ENCODE measurements around the gene SCN2B.
"Not testable (repeated sequence)": the region's sequence is repeated elsewhere in the genome, so short reads cannot be mapped to it uniquely, and the experiment has no call there.

Gene SCN2B

DNA sequence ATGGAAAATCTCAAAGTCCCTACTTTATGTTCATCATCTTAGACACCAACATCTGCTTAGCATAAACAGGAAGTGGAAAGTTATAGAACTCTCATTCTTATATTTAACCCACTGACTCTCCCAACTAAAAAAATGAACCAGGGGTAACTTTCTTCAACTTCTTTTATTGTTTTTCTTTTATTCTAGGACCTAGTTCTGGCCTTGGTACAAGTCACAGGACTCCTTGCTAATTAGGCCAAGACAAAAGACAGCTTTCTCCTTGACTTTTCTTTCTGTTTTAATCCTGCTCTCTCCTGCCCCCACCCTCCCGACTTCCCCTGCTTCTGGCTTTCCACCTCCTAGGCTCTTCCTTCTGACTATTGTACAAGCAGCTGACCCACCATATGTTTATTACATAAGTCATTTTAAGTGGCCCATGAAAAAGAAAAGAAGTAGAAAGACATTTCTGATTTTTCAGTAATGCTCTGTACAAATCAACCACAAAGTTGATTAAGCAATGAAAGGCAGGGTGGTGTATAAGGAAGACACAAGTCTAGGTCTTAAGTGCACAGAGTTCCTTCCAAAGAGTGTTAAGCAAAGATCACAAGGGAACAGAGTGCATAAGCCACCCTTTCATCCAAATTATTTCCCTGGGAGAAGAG, 30.1 kb upstream of the SCN2B start:
- DNase-seq (ENCODE audit: low spot score): no peak

DNA sequence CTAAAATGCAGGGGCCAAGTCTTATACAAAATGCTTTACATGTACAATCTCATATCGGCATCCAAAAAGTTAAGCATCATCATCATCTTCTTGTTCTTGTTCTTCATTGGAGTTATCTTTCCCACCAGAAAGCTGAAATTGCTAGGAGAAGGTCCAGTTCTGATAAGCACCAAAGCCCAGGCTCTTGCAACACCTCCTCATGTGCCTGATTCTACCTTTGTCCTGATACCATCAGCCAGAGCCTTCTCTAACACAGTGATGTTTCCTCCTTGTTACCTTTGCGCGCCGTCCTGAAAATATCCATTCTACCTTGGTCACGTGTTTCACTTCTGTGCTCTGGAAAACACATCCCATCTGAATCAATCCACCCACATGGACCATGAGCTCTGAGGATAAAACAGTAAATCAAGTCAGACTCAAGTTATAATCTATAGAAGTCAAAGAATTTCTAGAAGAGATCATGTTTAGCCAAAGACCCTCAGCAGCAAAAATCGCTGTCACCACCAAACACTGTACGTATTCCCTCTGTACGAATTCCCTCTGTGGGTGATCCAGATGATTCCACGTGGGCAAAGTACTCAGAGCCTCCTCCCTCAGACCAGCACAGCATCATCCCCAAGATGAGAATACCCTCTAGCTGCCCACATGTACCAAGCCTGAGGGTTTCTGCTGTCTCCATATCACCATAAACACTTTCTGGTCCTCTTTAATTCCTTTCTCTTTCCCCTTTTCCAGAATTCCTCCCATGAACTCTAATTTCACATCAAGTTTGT, 29.4 kb upstream of the SCN2B start:
- no peak for DNase-seq (ENCODE audit: low spot score)

DNA sequence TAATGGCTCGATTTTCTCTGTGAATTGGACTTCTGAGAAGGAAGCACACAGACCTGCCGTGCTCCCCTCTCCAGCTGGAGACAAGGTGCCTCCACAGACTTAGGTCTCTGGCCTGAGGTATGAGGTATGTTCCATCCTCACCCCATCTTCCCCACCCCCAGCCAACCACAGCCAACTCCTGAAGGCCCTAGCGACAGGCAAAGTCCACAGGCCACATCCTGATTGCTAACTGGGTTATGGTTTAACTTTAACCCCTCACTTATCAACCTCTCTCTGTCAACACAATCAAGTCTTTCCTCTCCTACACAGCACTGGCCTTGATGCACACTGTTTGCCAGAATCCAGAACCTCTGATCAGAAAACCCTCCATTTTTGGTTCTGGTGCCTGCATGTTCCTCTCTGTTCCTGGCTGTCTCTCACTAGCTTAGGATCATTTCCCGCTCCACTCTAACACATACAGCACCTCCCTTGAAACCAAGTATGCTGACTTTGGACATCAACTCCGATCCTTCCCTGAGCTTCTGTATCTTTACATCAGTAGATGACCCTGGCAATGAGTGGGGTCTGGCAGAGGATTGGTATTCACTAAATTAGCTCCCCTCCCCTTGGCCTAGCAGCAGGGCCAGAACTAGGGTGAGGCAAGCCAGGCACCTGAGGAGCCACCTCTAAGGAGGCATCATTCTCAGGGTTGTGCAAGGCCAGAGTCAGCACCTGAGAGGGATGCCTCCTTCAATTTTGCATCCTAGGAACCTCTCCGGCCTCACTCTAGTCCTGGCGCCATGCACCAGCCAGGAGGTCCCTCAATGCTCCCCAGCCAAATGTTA, 26.4 kb upstream of the SCN2B start:
- no peak for DNase-seq (ENCODE audit: low spot score)

DNA sequence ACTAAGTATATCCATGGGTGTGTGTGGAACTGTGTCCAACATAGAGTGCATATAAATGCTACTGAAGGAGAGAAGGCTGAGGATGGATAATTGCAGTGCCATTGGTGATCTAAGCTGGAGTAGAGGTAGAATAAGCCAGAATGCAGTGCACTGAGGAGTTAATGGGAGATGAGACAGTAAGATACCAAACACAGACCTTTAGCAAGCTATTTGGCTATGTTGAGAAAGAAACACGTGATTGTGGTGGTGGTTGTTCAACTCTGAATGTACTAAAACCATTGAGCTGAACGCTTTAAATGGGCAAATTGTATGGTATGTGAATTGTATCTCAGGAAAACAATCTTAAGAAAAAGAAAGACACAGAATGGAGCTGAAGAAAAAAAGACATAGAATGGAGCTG, 25.5 kb upstream of the SCN2B start:
- DNase-seq (ENCODE audit: low spot score): no peak

DNA sequence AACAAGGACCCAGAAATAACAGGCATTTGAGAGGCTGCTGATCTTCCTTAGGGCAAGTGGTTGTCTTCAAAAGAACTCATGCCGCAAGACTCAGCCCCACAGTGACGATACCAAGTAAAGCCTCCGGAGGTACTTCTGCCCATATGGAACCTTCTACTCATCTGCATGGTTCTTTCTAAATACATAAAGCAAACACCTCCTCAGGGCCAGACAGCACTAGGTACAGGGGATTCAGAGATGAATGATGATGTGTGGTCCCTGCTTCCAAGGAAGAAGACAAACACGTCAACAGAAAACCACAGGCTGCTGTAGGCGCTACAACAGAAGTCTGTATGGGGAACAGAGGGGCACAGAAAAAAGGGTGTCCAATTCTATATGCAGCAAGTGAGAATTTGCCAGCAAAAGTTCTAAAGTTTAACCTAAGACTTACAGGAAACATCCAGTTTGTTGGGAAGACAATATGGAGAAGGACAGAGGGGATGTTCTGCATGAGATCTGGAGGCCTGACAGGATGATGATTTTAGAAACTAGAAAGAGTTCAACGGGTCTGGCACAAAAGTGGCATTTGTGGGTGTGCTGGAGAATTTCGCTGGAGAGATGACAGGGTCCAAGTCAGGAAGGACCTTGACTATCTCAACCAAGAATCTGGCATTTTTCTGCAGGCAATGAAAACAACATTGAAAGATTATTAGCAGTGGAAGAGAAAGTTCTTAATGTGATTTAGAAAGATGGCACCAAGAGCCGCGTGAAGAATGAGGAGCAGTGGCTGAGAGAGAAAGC, 24.7 kb upstream of the SCN2B start:
- no peak for DNase-seq (ENCODE audit: low spot score)

DNA sequence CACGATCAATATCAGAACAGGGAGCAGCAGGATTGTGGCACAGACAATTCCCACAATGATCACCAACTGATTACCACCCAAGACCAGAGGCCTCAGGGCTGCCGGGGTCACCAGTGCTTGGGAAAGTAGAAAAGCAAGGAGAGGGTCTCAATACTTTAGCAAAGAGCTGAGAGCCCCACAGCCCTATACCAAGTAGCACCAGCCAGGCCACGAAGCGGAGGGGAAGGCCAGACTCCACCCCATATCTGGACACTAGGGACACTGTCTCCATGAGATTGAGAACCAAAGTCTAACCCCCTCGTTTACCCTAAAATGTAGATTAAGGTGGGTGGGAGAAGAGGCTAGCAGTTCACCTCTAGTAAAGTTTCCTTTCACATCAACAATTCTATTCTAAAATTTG, 24.1 kb upstream of the SCN2B start:
- DNase-seq (ENCODE audit: low spot score): no peak

DNA sequence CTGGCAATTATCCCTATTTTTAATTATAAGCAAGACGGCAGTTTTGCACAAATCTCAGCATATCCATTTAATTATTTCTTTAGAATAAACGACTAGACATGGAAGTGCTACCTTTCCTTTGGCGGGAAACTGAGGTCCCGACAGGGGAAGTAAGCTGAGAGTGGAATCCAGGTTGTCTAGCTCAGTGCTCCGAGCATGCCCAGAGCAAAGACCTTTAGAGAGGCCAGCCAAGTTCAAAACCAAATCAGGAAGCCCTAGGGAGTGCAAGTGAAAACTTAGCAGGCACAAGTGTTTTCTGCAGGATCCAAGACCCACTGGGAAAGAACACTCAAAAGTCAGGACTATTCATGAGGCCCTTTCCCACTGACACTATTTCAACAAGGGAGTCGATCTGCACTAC, 22.7 kb upstream of the SCN2B start:
- DNase-seq (ENCODE audit: low spot score): no peak

DNA sequence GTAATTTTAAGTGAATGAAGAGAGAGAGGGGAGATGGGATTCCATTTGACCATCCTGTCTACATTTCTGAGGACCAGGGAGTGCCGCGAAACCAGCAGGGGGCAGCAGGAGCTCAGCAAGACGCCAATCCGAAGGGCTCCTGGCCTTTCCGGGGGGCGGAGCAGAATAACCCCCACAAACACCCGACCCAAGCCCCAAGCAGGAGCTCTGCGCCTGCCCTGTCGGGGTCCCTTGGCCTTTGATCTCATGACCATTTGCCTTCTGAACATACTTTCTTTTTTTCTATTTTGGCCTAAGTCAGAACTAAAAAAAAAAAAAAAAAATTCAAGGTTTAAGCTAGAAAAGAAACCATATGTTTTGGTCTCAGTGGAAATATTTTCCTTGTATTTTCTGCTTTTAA, 21.9 kb upstream of the SCN2B start:
- peak; percentile 70 for DNase-seq (ENCODE audit: low spot score)

DNA sequence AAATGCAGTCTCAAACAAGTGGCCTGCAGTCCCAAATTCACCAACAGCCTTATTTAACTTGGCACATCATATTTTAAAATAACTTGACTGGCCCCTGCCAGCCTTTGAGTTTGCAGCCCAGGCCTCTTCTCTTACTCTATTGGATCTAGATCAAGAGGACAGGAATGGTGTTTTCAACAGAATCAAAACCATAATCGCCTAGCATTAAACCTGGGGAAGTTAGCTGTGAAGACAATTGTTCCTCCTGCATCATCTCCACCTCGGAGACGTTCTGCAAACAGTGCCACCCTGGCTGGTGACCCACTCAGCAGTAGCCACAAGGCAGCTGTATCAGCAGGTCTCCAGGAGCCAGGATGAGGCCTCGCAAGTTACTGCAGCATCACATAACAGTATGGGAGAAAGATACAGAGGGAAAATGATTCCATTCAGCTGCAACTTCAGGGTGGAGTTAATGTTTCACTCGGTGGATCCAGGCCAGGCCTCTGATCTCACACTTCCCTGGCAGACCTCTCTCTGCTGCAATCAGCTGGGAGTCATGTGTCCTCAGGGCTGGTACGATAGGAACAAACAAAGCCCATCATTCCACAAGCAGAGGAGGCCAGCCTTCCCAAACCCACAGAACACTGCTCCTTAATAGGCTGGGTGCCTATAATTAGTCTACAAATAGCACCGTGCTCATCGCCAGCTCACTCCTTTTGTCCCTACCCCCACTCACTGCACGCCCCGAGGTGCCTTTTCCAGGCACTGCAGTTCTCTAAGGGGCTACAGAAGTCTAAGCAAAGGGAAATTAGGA, 18.6 kb upstream of the SCN2B start:
- DNase-seq (ENCODE audit: low spot score): peak; percentile 88

DNA sequence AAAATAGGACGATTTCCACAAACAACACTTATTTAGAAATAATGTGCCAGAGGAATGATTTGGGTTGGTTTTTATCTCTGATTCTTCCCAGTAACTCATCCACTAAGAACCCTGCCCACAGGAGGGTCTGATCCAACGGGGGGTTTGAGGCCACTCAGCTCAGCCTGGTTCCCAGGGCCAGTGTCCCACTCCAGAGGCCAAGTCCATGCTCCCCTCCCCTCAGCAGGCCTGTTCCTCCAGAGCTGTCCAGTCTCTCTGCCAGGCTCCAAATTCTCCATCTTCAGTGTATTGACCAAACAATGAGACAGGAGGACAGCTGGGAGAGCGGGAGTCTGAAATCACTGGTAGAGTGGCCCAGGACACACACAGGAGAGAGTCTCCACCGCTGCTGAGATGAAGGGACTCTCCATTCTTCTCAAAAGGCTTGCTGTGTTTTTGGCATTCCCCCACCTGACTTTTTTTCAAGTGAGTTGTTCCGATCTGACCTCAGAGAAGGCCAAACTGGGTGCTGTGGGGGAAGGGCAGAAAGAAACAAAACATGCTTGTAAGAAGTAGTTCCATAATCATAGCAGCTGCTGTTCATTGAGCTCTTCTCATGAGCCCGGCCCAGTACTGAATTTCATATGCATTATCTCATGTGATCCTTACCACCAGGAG, 17.6 kb upstream of the SCN2B start:
- DNase-seq (ENCODE audit: low spot score): peak; percentile 52

DNA sequence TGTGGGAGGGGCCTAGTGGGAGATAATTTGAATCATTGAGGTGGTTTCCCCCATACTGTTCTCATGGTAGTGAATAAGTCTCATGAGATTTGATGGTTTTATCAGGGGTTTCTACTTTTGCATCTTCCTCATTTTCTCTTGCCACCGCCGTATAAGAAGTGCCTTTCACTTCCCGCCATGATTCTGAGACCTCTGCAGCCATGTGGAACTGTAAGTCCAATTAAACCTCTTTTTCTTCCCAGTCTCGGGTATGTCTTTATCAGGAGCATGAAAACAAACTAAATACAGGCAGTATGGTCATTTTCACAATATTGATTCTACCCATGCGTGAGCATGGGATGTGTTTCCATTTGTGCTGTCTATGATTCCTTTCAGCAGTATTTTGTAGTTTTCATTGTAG, 16.4 kb upstream of the SCN2B start:
- not testable (repeated sequence) for DNase-seq (ENCODE audit: low spot score)

DNA sequence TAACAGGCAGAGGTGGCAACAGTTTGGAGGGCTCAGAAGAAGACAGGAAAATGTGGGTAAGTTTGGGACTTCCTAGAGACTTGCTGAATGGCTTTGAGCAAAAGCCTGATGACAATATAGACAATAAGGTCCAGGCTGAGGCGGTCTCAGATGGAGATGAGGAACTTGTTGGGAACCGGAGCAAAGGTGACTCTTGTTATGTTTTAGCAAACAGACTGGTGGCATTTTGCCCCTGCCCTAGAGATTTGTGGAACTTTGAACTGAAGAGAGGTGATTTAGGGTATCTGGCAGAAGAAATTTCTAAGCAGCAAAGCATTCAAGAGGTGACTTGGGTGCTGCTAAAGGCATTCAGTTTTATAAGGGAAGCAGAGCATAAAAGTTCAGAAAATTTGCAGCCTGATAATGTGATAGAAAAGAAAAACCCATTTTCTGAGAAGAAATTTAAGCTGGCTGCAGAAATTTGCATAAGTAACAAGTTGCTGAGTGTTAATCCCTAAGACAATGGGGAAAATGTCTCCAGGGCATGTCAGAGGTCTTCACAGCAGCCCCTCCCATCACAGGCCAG, 14.6 kb upstream of the SCN2B start:
- not testable (repeated sequence) for DNase-seq (ENCODE audit: low spot score)

DNA sequence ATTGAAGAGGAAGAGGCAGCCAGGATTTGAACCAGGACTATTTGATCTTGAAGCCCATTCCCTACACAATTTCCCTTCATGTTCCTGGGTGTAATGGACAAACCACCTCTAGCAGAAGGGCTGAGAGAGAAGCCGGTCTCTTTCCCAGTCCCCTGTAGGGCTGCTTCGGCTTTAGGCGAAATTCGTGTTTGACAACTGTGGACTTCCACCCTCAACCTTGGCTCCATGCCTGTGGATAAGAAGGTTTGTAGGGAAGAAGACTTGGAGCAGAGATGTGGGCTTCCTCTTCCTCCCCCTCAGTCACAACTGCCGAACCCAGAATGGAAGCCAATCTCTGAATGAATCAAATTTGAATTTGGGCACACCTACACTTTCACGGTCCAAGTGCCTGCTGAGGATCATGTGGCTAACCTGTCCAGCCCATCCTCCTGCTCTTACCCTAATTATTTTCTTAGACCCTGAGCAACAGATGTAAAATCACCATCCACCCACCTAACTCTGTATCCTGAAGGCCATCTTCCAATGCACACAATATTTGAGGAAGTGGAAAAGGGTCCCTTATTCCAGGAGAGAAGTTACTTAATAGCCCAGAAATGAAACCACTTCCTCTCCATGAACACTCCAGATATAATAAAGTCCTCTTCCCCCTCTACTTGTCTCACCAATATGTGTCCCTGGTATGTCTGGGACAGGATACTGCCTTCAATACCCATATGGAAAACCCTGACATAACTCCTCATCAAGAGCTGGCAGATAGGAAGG, 10.1 kb upstream of the SCN2B start:
- no peak for DNase-seq (ENCODE audit: low spot score)

DNA sequence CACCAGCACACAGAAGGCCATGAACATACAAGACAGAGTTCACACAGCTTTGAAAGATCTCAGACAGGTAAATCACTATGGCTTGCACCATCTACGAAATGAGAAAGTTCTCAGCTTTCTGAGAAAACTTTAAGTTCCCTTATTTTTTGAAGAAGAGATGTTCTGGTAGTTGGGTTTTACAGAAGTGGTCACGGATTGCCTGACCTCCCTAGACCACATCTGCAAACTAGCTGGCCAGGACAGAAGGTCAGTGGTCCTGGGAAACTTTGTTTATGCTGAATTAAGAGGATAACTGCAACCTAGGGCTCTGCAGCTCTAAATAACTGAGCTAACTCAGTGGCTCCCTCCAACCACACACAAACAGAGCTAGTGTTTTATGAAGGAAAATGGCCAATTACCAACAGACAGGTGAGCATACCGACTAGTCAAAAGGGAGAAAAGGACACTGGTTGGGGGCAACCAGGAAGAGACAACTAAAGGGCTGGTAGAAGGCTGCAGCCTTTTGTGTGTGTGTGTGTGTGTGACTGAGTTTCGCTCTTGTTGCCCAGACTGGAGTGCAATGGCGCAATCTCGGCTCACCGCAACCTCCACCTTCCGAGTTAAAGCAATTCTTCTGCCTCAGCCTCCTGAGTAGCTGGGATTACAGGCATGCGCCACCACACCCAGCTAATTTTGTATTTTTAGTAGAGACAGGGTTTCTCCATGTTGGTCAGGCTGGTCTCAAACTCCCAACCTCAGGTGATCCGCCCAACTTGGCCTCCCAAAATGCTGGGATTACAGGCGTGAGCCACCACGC, 8.5 kb upstream of the SCN2B start:
- no peak for DNase-seq (ENCODE audit: low spot score)

DNA sequence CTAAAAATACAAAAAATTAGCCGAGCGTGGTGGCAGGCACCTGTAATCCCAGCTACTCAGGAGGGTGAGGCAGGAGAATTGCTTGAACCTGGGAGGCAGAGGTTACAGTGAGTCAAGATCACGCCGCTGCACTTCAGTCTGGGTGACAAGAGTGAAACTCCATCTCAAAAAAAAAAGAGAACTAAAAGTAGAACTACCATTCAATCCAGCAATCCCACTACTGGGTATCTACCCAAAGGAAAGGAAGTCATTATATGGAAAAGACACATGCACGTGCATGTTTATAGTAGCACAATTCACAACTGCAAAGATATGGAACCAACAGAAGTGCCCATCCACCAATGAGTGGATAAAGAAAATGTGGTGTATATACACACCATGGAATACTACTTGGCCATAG, 7.3 kb upstream of the SCN2B start:
- DNase-seq (ENCODE audit: low spot score): not testable (repeated sequence)

DNA sequence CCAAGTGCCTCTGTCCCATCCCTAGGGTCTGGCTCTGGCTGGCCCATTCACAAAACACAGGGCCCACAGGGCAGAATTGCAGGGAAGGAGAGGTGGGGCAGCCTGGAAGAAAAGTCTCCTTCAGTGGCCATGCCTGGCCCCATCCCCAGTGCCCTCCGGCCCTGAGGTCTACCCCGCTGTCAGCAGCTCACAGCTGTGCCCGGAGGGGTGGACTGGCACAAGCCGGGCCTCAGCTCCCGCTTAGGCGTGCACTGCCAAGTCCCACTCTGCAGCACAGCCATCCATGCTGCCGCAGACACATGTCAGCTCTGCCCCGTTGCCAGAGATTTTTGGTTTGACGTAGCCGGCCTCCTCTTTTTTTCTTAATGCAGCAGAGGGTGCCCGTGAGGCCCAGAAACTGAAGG, 3.9 kb upstream of the SCN2B start:
- DNase-seq (ENCODE audit: low spot score): peak; percentile 94

DNA sequence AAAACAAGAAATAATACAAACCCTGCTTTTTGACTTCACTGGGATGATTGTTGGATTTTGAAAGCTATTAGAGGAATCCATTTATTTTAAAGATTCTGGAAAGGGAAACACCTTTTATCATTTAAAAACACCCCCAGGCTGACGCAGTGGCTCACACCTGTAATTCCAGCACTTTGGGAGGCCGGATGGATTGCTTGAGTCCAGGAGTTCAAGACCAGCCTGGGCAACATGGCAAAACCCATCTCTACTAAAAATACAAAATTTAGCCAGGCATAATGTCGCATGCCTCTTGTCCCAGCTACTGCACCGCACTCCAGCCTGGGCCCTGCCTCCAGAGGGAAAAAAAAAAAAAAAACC, 317 bp upstream of the SCN2B start:
- no peak for DNase-seq (ENCODE audit: low spot score)

DNA sequence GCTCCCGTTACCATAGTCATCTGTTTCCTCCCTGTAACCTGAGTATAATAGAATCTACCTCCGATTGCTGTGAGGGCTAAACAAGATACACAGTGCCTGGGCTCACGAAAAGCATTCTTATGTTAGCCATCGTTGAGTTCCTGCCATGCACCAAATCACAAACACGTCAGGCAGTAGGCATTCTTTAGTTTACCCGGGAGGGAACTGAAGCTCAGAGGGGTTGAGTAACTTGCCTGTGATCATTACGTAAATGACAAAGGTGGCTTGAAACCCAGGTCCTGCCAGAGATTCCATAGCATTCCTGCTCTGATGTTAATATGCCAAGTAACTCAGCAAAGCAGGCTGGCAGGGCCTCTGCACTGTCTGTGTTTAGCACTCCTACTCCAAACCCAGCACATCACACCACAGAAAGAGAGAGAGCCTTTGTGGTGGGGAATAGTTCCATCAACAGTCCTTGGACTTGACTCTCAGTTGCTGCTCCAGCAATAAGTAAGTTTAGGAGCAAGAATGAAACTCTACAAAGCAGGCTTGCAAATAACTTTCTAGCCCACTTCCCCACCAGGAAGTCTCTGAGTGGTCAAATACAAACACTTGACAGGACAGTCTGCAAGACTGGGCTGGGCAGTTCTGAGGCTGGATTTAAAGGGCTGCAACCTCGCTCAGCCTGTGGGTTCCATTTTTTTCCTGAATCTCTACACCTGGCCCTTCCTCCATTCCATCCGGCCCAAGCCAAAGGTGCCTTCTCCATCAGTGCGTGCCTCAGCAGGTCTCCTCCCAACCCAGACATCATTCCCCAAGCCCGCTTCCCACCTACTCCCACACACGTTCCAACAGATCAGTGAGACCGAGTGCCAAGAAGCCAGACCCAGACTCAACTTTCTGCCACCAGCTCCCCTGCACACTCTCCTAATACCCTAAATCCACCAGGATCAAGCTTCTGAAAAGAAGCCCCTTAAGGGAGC, 1.1 kb downstream of the SCN2B start:
- DNase-seq (ENCODE audit: low spot score): peak; percentile 40

Measured in globus pallidus (tissue), 1 donor.